ENCODE results near the gene COASY. TPM values are rescaled to one million over a fixed set of nuclear protein-coding genes. Genes with fewer than 3 reads are reported as not detected.
"Not testable (repeated sequence)": the region's sequence is repeated elsewhere in the genome, so short reads cannot be mapped to it uniquely, and the experiment has no call there.

The COASY gene
- polyA plus RNA-seq, 1 donor: 65.6 TPM

DNA sequence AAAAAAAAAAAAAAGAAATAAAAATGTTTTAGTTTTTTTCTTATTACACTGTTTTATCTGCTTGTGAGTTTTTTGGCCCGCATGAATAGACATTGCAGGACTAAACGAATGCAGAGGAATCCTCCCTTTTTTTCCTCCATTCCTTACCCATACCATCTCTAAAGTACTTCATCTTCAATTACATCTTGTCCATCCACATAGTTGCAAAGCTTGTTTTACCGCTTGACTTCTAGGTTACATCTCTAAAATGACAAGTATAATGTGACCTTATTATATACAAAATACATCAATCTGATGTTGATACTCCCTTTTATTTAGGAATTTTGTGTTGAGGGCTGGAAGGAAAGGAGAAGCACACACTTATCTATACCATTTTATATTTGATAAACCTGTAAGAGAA lies 34.4 kb downstream of the COASY start:
- Histone ChIP-seq H3K4me3 (ENCODE audit: low read length) (no peak overlapping the region), H3K36me3 (ENCODE audit: control insufficient read depth, insufficient read depth, low read length) (peaks cover 12% of the 10 kb centered on the region), H3K4me1 (ENCODE audit: control insufficient read depth, insufficient read depth, low read length) (no peaks in the 10 kb centered on the region), H3K27me3 (ENCODE audit: control insufficient read depth, insufficient read depth, low read length) (no peaks in the 10 kb centered on the region), H3K27ac (ENCODE audit: low read length) (no peak overlapping the region), H3K9me3 (ENCODE audit: control insufficient read depth, low read depth, low read length) (no peaks in the 10 kb centered on the region)
- no peak for DNase-seq
- WGBS (ENCODE audit: insufficient coverage, low lambda C conversion rate): 100% methylated on average over 1 of the region's 3 CpGs

DNA sequence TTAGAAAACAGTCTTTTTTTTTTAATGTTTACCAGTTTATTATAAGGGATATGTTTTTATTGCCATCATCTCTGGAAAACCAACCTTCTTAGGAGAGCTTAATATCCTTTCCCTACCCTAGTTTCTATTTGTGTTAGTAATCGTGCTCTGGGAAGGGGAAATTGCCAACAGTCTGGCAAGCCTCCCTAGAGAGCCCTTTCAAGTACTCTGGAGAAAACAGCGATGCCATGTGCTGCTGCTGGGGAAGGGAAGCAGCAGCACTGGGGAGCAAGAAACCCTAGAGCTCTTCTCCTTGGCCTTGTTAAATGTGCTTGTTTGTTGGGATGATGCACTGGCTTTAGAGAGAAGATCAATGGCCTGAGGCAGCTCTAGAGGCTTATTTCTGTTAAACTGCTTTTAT lies 37.0 kb downstream of the COASY start:
- no peaks in the 10 kb centered on the region for H3K27me3 ChIP-seq (ENCODE audit: control insufficient read depth, insufficient read depth, low read length)
- H3K36me3 ChIP-seq (ENCODE audit: control insufficient read depth, insufficient read depth, low read length): peaks cover 9% of the 10 kb centered on the region
- no peak overlapping the region for H3K27ac ChIP-seq (ENCODE audit: low read length)
- no peaks in the 10 kb centered on the region for H3K4me1 ChIP-seq (ENCODE audit: control insufficient read depth, insufficient read depth, low read length)
- no CpG with 5 or more reads among the region's 2 CpGs for WGBS (ENCODE audit: insufficient coverage, low lambda C conversion rate)
- H3K9me3 ChIP-seq (ENCODE audit: control insufficient read depth, low read depth, low read length): no peaks in the 10 kb centered on the region
- DNase-seq: no peak
- H3K4me3 ChIP-seq (ENCODE audit: low read length): no peak overlapping the region

DNA sequence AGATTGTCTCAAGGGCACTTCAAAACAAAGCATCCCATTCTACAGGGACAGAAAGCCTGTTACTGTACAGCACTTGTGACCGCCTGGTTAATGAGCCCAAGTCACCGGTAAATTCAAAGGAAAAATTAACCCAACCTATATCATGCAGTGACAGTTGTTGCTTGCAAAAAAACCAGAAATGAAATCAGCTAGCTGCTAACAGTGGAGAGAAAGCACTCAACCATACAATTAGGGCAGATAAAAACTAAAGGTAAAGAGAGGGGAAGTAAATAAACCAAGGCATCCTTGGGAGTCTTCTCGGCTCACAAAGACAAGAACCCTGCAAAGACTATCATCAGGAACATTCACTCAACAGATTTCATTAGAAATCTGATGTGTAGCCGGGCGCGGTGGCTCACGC lies 41.4 kb downstream of the COASY start:
- Histone ChIP-seq H3K36me3 (ENCODE audit: control insufficient read depth, insufficient read depth, low read length) (peaks cover 11% of the 10 kb centered on the region), H3K27me3 (ENCODE audit: control insufficient read depth, insufficient read depth, low read length) (no peaks in the 10 kb centered on the region), H3K4me3 (ENCODE audit: low read length) (no peak overlapping the region), H3K9me3 (ENCODE audit: control insufficient read depth, low read depth, low read length) (no peaks in the 10 kb centered on the region), H3K27ac (ENCODE audit: low read length) (no peak overlapping the region), H3K4me1 (ENCODE audit: control insufficient read depth, insufficient read depth, low read length) (peaks cover 12% of the 10 kb centered on the region)
- DNase-seq: no peak
- WGBS (ENCODE audit: insufficient coverage, low lambda C conversion rate): 100% methylated on average over 1 of the region's 7 CpGs

DNA sequence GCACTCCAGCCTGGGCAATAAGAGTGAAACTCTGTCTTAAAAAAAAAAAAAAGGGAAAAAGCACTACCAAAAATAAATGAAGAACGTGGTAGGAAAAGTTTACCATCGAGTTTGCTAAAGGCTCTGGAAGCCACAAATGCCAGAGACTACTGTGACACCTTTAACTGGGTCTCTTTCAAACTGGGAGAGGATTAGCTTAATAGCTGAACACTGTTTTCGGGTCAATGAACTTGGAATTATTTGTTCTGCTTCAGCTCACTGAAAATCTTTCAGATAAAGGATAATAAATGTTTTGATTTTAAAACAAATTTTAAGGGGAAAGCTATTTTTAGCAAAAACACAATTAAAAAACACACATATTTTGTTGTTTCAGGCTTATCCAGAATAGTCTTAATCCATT lies 45.8 kb downstream of the COASY start:
- DNase-seq: no peak
- Histone ChIP-seq H3K4me3 (ENCODE audit: low read length) (peak overlapping the region; percentile 90), H3K9me3 (ENCODE audit: control insufficient read depth, low read depth, low read length) (no peaks in the 10 kb centered on the region), H3K4me1 (ENCODE audit: control insufficient read depth, insufficient read depth, low read length) (peaks cover 12% of the 10 kb centered on the region), H3K27me3 (ENCODE audit: control insufficient read depth, insufficient read depth, low read length) (no peaks in the 10 kb centered on the region), H3K36me3 (ENCODE audit: control insufficient read depth, insufficient read depth, low read length) (peaks cover 19% of the 10 kb centered on the region), H3K27ac (ENCODE audit: low read length) (no peak overlapping the region)
- 73% methylated on average over 2 of the region's 3 CpGs for WGBS (ENCODE audit: insufficient coverage, low lambda C conversion rate)

- peak in 1 of 2 donors; percentile 5 for DNase-seq
Measured at GRCh38 chr17:42608305-42609181, 46.6 kb downstream of the COASY start.

DNA sequence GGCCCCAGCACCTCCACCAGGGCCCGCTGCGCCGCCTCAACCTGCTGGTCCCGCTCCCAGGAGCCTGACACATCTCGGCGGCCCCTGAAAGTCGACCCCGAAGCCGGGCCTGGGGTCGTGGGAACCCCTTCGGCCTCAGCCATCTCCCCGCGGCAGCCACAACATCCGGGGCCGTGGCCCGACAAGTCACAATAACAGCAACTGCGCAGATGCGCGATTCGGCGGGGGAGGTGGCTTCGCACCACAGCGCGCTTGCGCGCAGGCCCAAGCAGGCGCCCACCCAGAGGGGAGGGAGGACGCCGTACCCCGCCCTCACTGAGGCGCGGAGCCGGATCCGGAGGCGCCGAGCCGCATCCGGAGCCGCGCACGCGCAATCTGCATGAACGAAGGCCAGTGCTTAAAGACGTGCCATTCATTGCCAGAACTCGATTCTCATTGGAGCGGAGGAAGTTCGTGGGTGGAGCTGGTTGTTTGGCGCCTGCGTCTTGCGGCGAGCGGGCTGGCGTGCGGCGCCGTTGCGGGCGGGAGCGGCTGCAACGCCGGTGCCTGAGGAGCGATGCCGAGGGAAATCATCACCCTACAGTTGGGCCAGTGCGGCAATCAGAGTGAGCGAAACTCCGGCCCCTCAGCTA lies 47.4 kb downstream of the COASY start, which contains the start of the genes RETREG3 and TUBG1:
Gene RETREG3 (minus strand): TSS at position 193 of the 632 bp plus-strand sequence. CDS start 50 bp downstream, at position 143.
Gene TUBG1 (plus strand): TSS at position 502 of the 632 bp plus-strand sequence. CDS start 55 bp downstream, at position 557.
- WGBS (ENCODE audit: insufficient coverage, low lambda C conversion rate): no CpG with 5 or more reads among the region's 66 CpGs
- peak within 1 kb of the TSS; percentile 97 for H3K27ac ChIP-seq (ENCODE audit: low read length)
- DNase-seq: peak; percentile 100
- no peaks in the 10 kb centered on the region for H3K27me3 ChIP-seq (ENCODE audit: control insufficient read depth, insufficient read depth, low read length)
- H3K36me3 ChIP-seq (ENCODE audit: control insufficient read depth, insufficient read depth, low read length): peaks cover 29% of the 10 kb centered on the region
- H3K4me3 ChIP-seq (ENCODE audit: low read length): peak within 1 kb of the TSS; percentile 90
- no peaks in the 10 kb centered on the region for H3K9me3 ChIP-seq (ENCODE audit: control insufficient read depth, low read depth, low read length)
- H3K4me1 ChIP-seq (ENCODE audit: control insufficient read depth, insufficient read depth, low read length): peaks cover 12% of the 10 kb centered on the region

More at GRCh38 chr17:42608305-42609181, 46.6 kb downstream of the COASY start:
- Histone ChIP-seq H3K27ac (ENCODE audit: low read length) (peak overlapping the region; percentile 71), H3K36me3 (ENCODE audit: control insufficient read depth, insufficient read depth, low read length) (peaks cover 24% of the 10 kb centered on the region), H3K9me3 (ENCODE audit: control insufficient read depth, low read depth, low read length) (no peaks in the 10 kb centered on the region), H3K4me3 (ENCODE audit: low read length) (peak overlapping the region; percentile 90), H3K4me1 (ENCODE audit: control insufficient read depth, insufficient read depth, low read length) (peaks cover 12% of the 10 kb centered on the region), H3K27me3 (ENCODE audit: control insufficient read depth, insufficient read depth, low read length) (no peaks in the 10 kb centered on the region)
- WGBS (ENCODE audit: insufficient coverage, low lambda C conversion rate): 11% methylated on average over 3 of the region's 30 CpGs

DNA sequence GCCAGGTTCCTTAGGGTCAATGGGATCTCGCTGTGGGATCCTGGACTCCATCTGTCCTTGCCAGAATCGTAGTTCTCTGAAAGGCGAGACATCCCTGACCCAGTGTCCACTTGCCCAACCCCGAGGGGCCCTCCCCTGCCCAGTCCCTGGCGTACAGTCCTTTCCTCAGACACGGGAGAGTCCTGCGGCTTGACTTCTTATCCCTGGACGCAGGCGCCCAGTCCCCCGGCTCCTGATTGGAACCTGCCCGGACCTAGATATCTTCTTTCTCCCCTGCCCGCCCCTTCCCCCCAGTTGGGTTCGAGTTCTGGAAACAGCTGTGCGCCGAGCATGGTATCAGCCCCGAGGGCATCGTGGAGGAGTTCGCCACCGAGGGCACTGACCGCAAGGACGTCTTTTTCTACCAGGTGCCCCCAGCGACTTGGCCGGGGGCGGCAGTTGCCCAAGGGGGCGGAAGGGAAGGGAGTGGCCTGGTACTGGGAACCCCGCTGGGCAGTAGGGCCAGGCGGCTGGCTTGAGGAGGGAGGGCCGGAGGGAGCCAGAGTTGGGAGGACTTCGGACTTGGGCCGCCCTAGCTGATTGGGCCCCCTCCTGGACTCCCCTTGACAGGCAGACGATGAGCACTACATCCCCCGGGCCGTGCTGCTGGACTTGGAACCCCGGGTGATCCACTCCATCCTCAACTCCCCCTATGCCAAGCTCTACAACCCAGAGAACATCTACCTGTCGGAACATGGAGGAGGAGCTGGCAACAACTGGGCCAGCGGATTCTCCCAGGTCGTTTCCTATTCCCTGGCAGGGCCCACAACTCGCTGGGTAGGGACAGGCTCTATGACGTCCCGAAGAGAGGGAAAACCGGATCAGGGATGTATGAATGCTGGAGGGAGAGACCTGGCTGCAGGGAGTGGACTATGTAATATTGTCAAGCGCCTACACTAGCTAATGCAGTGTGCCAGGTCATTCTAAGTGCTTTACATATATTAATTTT lies 48.2 kb downstream of the COASY start:
- Histone ChIP-seq H3K4me3 (ENCODE audit: low read length) (peak overlapping the region; percentile 87), H3K36me3 (ENCODE audit: control insufficient read depth, insufficient read depth, low read length) (peaks cover 37% of the 10 kb centered on the region), H3K27ac (ENCODE audit: low read length) (peak overlapping the region; percentile 97), H3K4me1 (ENCODE audit: control insufficient read depth, insufficient read depth, low read length) (peaks cover 12% of the 10 kb centered on the region)
- not testable (repeated sequence) for H3K27me3 ChIP-seq (ENCODE audit: control insufficient read depth, insufficient read depth, low read length); H3K9me3 ChIP-seq (ENCODE audit: control insufficient read depth, low read depth, low read length)
- no CpG with 5 or more reads among the region's 42 CpGs for WGBS (ENCODE audit: insufficient coverage, low lambda C conversion rate)
- peak; percentile 33 to 50 for DNase-seq

- WGBS (ENCODE audit: insufficient coverage, low lambda C conversion rate): no CpG with 5 or more reads among the region's 4 CpGs
- peaks cover 10% of the 10 kb centered on the region for H3K4me1 ChIP-seq (ENCODE audit: control insufficient read depth, insufficient read depth, low read length)
Measured at GRCh38 chr17:42612013-42612412, 50.1 kb downstream of the COASY start.

DNA sequence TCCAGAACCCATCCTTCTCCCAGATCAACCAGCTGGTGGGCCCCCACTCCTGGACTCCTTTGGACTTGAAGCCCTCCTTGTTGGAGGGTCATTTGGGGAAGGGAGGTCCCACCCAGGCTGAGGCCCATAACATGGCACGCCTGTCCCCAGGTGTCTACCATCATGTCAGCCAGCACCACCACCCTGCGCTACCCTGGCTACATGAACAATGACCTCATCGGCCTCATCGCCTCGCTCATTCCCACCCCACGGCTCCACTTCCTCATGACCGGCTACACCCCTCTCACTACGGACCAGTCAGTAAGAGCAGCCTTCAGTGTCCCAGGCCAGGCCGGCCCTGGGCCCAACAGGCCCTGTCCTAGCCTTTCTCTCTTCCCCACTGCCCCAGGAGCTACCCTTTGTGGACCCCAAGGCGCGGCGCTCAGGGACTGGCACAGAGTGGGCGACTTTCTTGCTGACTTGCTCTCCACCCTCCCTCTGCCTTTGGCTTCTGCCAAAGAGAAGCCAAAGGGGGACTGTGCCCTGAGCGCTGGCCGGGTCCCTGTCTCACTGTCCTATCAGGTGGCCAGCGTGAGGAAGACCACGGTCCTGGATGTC lies 51.8 kb downstream of the COASY start:
- WGBS (ENCODE audit: insufficient coverage, low lambda C conversion rate): no CpG with 5 or more reads among the region's 17 CpGs
- no peak overlapping the region for H3K27ac ChIP-seq (ENCODE audit: low read length)
- H3K36me3 ChIP-seq (ENCODE audit: control insufficient read depth, insufficient read depth, low read length): peaks cover 44% of the 10 kb centered on the region
- peaks cover 4% of the 10 kb centered on the region for H3K4me1 ChIP-seq (ENCODE audit: control insufficient read depth, insufficient read depth, low read length)
- no peaks in the 10 kb centered on the region for H3K9me3 ChIP-seq (ENCODE audit: control insufficient read depth, low read depth, low read length)
- no peaks in the 10 kb centered on the region for H3K27me3 ChIP-seq (ENCODE audit: control insufficient read depth, insufficient read depth, low read length)
- no peak overlapping the region for H3K4me3 ChIP-seq (ENCODE audit: low read length)
- no peak for DNase-seq

More at GRCh38 chr17:42612013-42612412, 50.1 kb downstream of the COASY start:
- H3K9me3 ChIP-seq (ENCODE audit: control insufficient read depth, low read depth, low read length): no peaks in the 10 kb centered on the region
- H3K4me3 ChIP-seq (ENCODE audit: low read length): no peak overlapping the region
- H3K27ac ChIP-seq (ENCODE audit: low read length): no peak overlapping the region
- no peaks in the 10 kb centered on the region for H3K27me3 ChIP-seq (ENCODE audit: control insufficient read depth, insufficient read depth, low read length)
- DNase-seq: no peak
- peaks cover 44% of the 10 kb centered on the region for H3K36me3 ChIP-seq (ENCODE audit: control insufficient read depth, insufficient read depth, low read length)
